Muscle of leg (tissue), 11 donors: Measurements from ENCODE around the gene NBDY. TPM values are rescaled to one million over a fixed set of nuclear protein-coding genes. Genes with fewer than 3 reads are reported as not detected.
"Not testable (repeated sequence)": the region's sequence is repeated elsewhere in the genome, so short reads cannot be mapped to it uniquely, and the experiment has no call there.

Source experiments
- DNase-seq: peaks from one replicate; pipeline ENCODE4 v3.0.0; 2013
- H3K27ac ChIP-seq: one replicate; pipeline ENCODE4 v1.5.1; 2013; ENCODE audit warnings: mild to moderate bottlenecking, low read length, control low read depth
- H3K27me3 ChIP-seq: one replicate; pipeline ENCODE4 v1.6.1; 2013; ENCODE audit warnings: low read length; ENCODE audit not compliant: control insufficient read depth, insufficient read depth
- H3K36me3 ChIP-seq: one replicate; pipeline ENCODE4 v1.6.1; 2013; ENCODE audit warnings: low read length; ENCODE audit not compliant: control insufficient read depth, insufficient read depth
- H3K4me1 ChIP-seq: one replicate; pipeline ENCODE4 v1.6.1; 2013; ENCODE audit warnings: low read length; ENCODE audit not compliant: control insufficient read depth, insufficient read depth
- H3K4me3 ChIP-seq: one replicate; pipeline ENCODE4 v1.5.1; 2013; ENCODE audit warnings: low read length, control low read depth
- H3K9me3 ChIP-seq: replicated peaks from 2 replicates; pipeline ENCODE4 v1.6.1; 2013; ENCODE audit warnings: low read depth, low read length; ENCODE audit not compliant: control insufficient read depth
- WGBS: methylation state at CpG from one replicate; pipeline ENCODE4 v1.1.5; 2013; ENCODE audit warnings: missing lambda C conversion rate; ENCODE audit not compliant: insufficient coverage; 5-methylcytosine and 5-hydroxymethylcytosine counted together
- polyA plus RNA-seq, 8 donors: library from polyadenylated mRNA; unstranded; fragments of 120-200 nt; gene quantifications; one replicate each; pipeline versions ENCODE4 v1.2.1 to v1.2.3, GENCODE V29; 2013; ENCODE audit warnings: inconsistent platforms in 1 of 8, low replicate concordance in 1 of 8; ENCODE audit not compliant: insufficient read length in 8 of 8, insufficient read depth in 1 of 8
- total RNA-seq: library from RNA; stranded (reverse); fragments of 120-200 nt; gene quantifications from one replicate; pipeline ENCODE4 v1.2.4, GENCODE V29; 2013

The NBDY gene
- total and polyA plus RNA-seq, 9 donors: 8.1 to 52.5 (median 45.1) TPM

GRCh38 chrX:56802428-56802827 lies 73.4 kb downstream of the NBDY start:
- Histone ChIP-seq H3K36me3 (peaks cover 3% of the 10 kb centered on the region), H3K27ac (no peak overlapping the region), H3K27me3 (peaks cover 7% of the 10 kb centered on the region), H3K4me1 (peaks cover 26% of the 10 kb centered on the region), H3K9me3 (no peaks in the 10 kb centered on the region), H3K4me3 (peak overlapping the region; percentile 59)
- 79% methylated on average over 4 of the region's 4 CpGs for WGBS
- no peak for DNase-seq

GRCh38 chrX:56802921-56803849 lies 74.1 kb downstream of the NBDY start:
- Histone ChIP-seq H3K4me3 (peak overlapping the region; percentile 59), H3K4me1 (peaks cover 25% of the 10 kb centered on the region)

GRCh38 chrX:56803850-56804681 lies 75.0 kb downstream of the NBDY start:
- no peak overlapping the region for H3K4me3 ChIP-seq
- H3K36me3 ChIP-seq: no peaks in the 10 kb centered on the region
- WGBS: 69% methylated on average over 8 of the region's 11 CpGs
- peaks cover 17% of the 10 kb centered on the region for H3K4me1 ChIP-seq
- H3K27me3 ChIP-seq: peaks cover 3% of the 10 kb centered on the region
- no peak overlapping the region for H3K27ac ChIP-seq
- peak; percentile 46 for DNase-seq
- no peaks in the 10 kb centered on the region for H3K9me3 ChIP-seq

More at GRCh38 chrX:56802921-56803849, 74.1 kb downstream of the NBDY start:
- Histone ChIP-seq H3K9me3 (no peaks in the 10 kb centered on the region), H3K36me3 (peaks cover 3% of the 10 kb centered on the region), H3K27me3 (peaks cover 7% of the 10 kb centered on the region), H3K27ac (peak overlapping the region; percentile 62)
- peak; percentile 95 for DNase-seq
- 27% methylated on average over 26 of the region's 27 CpGs for WGBS

GRCh38 chrX:56804867-56805266 lies 75.8 kb downstream of the NBDY start:
- no peak overlapping the region for H3K4me3 ChIP-seq
- peaks cover 14% of the 10 kb centered on the region for H3K4me1 ChIP-seq
- H3K27me3 ChIP-seq: peaks cover 3% of the 10 kb centered on the region
- no peak for DNase-seq
- whole genome bisulfite sequencing: 74% methylated on average over 2 of the region's 4 CpGs
- H3K36me3 ChIP-seq: no peaks in the 10 kb centered on the region
- H3K27ac ChIP-seq: no peak overlapping the region
- no peaks in the 10 kb centered on the region for H3K9me3 ChIP-seq

- WGBS: 86% methylated on average over 1 of the region's 1 CpG
- Histone ChIP-seq H3K36me3 (no peaks in the 10 kb centered on the region), H3K9me3 (no peaks in the 10 kb centered on the region), H3K4me1 (peaks cover 14% of the 10 kb centered on the region), H3K27ac (no peak overlapping the region), H3K4me3 (no peak overlapping the region), H3K27me3 (peaks cover under 1% of the 10 kb centered on the region)
- no peak for DNase-seq
These were observed 76.4 kb downstream of the NBDY start for GRCh38 chrX:56805399-56805798.

DNA sequence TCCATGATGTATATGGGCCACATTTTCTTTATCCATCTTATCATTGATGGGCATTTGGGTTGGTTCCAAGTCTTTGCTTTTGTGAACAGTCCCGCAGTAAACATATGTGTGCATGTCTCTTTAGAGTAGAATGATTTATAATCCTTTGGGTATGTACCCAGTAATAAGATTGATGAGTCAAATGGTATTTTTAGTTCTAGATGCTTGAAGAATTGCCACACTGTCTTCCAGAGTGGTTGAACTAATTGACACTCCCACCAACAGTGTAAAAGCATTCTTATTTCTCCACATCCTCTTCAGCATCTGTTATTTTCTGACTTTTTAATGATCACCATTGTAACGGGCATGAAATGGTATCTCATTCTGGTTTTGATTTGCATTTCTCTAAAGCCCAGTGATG lies 77.1 kb downstream of the NBDY start:
- peaks cover 14% of the 10 kb centered on the region for H3K4me1 ChIP-seq
- DNase-seq, H3K27ac ChIP-seq, H3K36me3 ChIP-seq, H3K9me3 ChIP-seq, H3K4me3 ChIP-seq, H3K27me3 ChIP-seq: not testable (repeated sequence)
- WGBS: no CpG with 5 or more reads among the region's 2 CpGs

DNA sequence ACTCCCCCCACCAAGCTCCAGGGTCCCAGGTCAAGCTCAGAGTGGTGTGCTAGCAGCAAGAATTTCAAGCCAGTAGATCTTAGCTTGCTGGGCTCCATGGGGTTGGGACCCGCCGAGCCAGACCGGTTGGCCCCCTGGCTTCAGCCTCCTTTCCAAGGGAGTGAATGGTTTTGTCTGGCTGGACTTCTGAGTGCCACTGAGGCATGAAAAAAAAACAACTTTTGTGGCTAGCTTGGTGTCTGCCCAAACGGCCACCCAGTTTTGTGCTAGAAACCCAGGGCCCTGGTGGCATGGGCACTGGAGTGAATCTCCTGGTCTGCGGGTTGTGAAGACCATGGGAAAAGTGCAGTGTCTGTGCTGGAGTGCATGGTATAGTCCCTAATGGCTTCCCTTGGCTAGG lies 82.6 kb downstream of the NBDY start:
- H3K4me3 ChIP-seq: no peak overlapping the region
- no peaks in the 10 kb centered on the region for H3K4me1 ChIP-seq
- no peak for DNase-seq
- 69% methylated on average over 5 of the region's 5 CpGs for WGBS
- H3K27ac ChIP-seq: no peak overlapping the region
- H3K27me3 ChIP-seq: peaks cover 20% of the 10 kb centered on the region
- no peaks in the 10 kb centered on the region for H3K9me3 ChIP-seq
- H3K36me3 ChIP-seq: no peaks in the 10 kb centered on the region

DNA sequence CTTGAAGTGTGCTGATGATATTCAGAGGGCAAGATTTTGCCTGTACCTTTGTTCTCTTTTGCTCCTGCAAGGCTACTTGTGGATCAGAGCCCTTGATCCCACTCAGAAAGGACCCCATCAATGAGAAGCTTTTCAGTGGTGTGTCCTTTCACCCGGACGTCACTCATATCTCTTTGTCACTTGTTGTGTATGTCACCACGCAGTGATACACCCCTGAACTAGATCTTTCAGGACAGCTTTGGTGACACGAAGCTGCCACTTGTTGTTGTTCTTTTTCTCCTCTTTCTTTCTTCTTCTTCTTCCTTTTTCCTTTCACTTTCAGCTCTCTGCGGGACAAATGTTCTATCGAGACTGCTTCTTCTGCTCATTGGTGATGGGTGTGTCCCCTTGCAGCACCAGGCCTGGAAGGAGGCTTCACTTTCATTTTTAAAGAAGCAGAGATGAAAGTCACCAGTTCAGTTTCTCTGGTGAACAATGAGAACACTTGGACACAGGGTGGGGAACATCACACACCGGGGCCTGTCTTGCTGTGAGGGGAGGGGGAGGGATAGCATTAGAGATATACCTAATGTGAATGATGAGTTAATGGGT lies 83.6 kb downstream of the NBDY start:
- DNase-seq: no peak
- WGBS: 71% methylated on average over 6 of the region's 7 CpGs
- no peak overlapping the region for H3K4me3 ChIP-seq
- peaks cover 22% of the 10 kb centered on the region for H3K27me3 ChIP-seq
- H3K4me1 ChIP-seq: no peaks in the 10 kb centered on the region
- H3K36me3 ChIP-seq: no peaks in the 10 kb centered on the region
- H3K27ac ChIP-seq: no peak overlapping the region
- H3K9me3 ChIP-seq: no peaks in the 10 kb centered on the region

DNA sequence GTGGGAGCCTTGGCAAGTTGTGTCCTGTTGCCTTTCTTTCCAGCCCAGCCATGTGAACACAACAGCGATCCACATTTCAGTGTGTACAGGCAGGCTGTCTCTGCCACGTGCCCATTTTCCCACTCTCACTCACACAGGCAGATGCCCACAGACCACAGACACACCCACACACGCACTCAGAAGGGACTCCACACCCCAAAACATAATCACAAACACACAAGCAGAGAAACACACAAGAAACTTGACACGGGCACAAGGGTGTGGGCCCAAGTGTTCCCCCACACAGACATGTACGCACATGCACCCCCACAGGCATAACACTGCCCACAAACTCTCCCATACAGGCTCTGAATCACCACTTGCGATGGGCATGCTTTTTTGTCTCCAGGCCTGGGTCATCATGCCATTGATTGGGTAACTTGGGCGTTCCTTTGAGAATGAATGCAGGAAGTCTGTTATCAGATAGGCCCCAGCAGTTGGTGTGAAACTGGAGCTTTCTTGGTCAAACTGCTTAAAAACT lies 84.3 kb downstream of the NBDY start:
- Histone ChIP-seq H3K36me3 (no peaks in the 10 kb centered on the region), H3K4me1 (no peaks in the 10 kb centered on the region), H3K4me3 (no peak overlapping the region), H3K27me3 (peaks cover 22% of the 10 kb centered on the region), H3K27ac (no peak overlapping the region), H3K9me3 (no peaks in the 10 kb centered on the region)
- no peak for DNase-seq
- WGBS: 92% methylated on average over 4 of the region's 7 CpGs
